Astrocyte of the spinal cord (primary cell): ENCODE results near the gene SUGP1.
"Not testable (repeated sequence)": the region's sequence is repeated elsewhere in the genome, so short reads cannot be mapped to it uniquely, and the experiment has no call there.

Experiments
- DNase-seq: peaks from one replicate; pipeline ENCODE4 v3.0.0; 2011; ENCODE audit warnings: low read depth, low spot score
- H3K4me3 ChIP-seq: 2 replicates; pipeline ENCODE4 v1.5.1; 2011; ENCODE audit warnings: low read depth, mild to moderate bottlenecking, low read length, moderate library complexity
- in situ Hi-C: cut with HindIII; loops from 2 replicates; pipeline ENCODE4 v1.10.0; 2017; ENCODE audit warnings: low sequenced_read_pairs
- TF ChIP-seq, protein P1 (sequence below): IDR thresholded peaks from 2 replicates; pipeline ENCODE4 v1.5.1; 2012; ENCODE audit warnings: low read depth, mild to moderate bottlenecking, low read length, inconsistent platforms

Gene SUGP1

GRCh38 chr19:19256072-19256969, 64.0 kb downstream of the SUGP1 start:
- in situ Hi-C loops: no loop called here
- DNase-seq: no peak
- TF ChIP-seq, protein P1, sequence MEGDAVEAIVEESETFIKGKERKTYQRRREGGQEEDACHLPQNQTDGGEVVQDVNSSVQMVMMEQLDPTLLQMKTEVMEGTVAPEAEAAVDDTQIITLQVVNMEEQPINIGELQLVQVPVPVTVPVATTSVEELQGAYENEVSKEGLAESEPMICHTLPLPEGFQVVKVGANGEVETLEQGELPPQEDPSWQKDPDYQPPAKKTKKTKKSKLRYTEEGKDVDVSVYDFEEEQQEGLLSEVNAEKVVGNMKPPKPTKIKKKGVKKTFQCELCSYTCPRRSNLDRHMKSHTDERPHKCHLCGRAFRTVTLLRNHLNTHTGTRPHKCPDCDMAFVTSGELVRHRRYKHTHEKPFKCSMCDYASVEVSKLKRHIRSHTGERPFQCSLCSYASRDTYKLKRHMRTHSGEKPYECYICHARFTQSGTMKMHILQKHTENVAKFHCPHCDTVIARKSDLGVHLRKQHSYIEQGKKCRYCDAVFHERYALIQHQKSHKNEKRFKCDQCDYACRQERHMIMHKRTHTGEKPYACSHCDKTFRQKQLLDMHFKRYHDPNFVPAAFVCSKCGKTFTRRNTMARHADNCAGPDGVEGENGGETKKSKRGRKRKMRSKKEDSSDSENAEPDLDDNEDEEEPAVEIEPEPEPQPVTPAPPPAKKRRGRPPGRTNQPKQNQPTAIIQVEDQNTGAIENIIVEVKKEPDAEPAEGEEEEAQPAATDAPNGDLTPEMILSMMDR: no peak
- H3K4me3 ChIP-seq: no peak overlapping the region

GRCh38 chr19:19253409-19253808, 66.9 kb downstream of the SUGP1 start:
- DNase-seq, in situ Hi-C loops: not testable (repeated sequence)

GRCh38 chr19:19250196-19250801, 70.0 kb downstream of the SUGP1 start:
- H3K4me3 ChIP-seq: no peak overlapping the region
- TF ChIP-seq, protein P1: no peak
- DNase-seq: no peak
- in situ Hi-C loops: no loop called here

More at GRCh38 chr19:19253409-19253808, 66.9 kb downstream of the SUGP1 start:
- H3K4me3 ChIP-seq: not testable (repeated sequence)

GRCh38 chr19:19240476-19240875, 79.8 kb downstream of the SUGP1 start:
- in situ Hi-C loops: no loop called here

GRCh38 chr19:19239675-19240074, 80.6 kb downstream of the SUGP1 start:
- TF ChIP-seq, protein P1: no peak
- DNase-seq: no peak
- H3K4me3 ChIP-seq: no peak overlapping the region
- in situ Hi-C loops: no loop called here

More at GRCh38 chr19:19240476-19240875, 79.8 kb downstream of the SUGP1 start:
- H3K4me3 ChIP-seq: no peak overlapping the region
- TF ChIP-seq, protein P1: no peak
- no peak for DNase-seq

GRCh38 chr19:19238126-19238894, 82.0 kb downstream of the SUGP1 start:
- TF ChIP-seq, protein P1: no peak
- in situ Hi-C loops: no loop called here
- DNase-seq: no peak
- no peak overlapping the region for H3K4me3 ChIP-seq
